Activated CD4-positive, alpha-beta T cell treated with anti-CD3 and anti-CD28 coated beads, Interleukin-2, amount 50 U/mL, for 24 hours (primary cell): ENCODE results near the gene MYBL2.

ENCODE experiments used
- DNase-seq, 2 donors: peaks; one replicate each; pipeline ENCODE4 v3.0.0-alpha.2; 2020; ENCODE audit warnings: low read depth in 1 of 2, low spot score in 1 of 2

The MYBL2 gene

DNA sequence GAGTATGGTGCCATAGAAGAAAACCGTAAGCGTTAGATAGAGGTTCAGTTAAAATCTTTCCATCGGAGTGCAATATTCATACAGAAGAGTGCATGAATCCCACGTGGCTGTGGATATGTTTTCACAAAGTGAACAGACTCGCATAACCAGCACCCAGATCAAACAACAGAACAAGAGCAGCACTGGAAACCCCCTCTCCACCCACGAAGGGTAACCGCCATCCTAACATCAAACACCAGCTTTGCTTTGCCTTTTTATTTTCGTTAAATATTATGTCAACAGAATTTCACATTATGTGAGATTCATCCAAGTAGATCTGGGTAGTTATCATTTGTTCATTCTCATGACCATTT lies 55.2 kb downstream of the MYBL2 start:
- peak; percentile 16 to 41 for DNase-seq

DNA sequence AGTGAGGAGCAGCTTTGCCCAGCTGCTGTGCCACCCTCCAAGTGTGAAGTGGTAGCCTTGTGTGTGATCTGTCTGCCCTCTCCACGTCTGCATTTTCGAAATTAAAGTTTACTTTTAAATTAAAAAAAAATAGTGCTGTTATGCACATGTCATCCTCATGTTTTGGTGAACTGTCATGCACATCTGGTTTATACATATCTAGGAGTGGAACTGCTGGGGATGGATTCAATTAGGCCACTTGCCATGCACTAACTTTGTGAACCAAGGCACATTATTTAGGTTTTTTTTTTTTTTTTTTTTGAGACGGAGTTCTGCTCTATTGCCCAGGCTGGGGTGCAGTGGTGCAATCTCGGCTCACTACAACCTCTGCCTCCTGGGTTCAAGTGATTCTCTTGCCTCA lies 56.3 kb downstream of the MYBL2 start:
- no peak for DNase-seq

DNA sequence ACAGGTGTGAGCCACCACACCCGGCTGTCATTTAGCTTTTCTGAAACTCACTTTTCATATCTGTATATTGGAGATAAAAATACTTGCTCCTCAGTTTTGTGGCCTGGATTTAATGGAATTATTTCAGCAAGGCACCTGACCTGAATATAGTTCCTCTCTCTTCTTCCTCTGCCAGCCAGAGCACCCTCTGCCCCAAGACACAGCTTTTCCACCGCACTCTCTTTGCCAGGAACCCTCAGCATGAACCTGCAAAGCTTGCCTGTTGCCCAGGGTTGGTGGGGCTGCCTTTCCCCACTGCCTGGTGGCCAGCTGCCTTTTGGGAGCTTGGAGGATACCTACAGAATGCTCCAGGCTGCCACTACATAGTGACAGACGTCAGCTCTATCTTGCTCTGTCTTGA lies 56.8 kb downstream of the MYBL2 start:
- DNase-seq = no peak

DNA sequence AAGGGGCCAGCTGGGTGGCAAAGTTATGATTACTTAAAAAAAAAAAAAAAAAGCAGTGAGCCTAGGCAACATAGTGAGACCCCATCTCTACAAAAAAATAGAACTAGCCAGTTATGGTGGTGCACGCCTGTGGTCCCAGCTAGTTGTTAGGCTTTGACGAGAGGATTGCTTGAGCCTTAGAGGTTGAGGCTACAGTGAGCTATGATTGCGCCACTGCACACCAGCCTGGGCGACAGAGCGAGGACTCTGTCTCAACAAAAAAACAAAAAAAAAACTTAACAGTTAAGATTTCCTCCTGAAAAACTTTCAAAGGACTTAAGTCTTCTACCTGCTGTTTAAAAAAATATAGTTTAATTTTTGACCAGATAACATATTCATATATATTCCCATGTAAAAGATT lies 57.5 kb downstream of the MYBL2 start:
- no peak for DNase-seq

DNA sequence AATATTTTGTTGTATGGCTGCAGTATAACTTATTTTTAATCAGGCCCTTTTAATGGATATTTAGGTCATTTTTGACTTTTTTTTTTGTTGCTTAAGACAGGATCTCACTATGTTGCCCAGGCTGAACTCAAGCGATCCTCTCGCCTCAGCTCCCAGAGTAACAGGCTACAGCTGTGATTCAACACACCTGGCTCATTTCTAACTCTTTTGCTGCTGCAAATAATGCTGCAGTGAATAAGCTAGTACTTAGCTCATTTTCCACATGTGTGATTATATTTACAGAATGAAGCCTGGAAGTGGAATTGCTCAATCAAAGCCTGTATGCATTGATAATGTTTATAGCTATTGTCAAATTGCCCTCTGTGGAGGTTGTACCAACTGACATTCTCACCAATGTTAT lies 58.8 kb downstream of the MYBL2 start:
- DNase-seq = no peak

DNA sequence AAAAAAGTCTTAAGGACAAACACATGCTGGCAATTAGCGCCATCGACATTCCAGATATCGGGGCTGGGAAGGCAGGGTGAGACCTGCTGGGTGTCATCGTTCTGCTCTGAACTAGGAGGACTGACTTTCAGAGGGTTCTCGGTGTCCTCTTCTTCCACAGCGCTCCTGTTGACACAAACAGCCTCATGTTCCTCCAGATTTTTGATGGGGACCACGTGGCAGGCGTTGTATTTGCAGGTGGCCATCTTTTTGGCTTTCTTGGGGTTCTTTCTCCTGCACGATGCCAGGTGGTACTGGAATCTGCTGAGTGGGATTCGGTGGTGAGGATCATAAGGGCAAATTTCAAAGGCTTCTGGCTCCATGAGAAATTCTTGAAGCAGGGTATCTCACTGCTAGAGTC lies 59.4 kb downstream of the MYBL2 start:
- DNase-seq = no peak

DNA sequence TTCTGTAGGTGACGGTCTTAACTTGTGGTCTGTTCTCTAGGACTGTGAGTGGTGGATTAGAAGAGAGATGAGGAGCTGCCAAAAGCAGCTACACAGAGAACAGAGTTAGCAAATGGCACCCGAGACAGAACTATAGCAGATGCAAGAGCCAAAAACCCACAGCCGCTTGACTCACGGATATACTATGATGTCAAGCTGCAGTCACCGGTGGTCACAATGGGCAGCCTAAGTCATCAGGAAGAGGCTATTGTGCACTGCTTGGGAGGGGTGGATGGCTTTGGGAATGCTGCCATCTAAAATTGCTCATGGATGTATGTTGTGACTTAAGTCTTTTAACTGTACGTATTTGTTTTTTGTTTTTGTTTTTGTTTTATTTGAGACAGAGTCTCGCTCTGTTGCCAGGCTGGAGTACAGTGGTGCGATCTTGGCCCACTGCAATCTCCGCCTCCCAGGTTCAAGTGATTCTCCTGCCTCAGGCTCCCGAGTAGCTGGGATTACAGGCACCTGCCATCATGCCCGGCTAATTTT lies 60.0 kb downstream of the MYBL2 start, which contains the start of gene GTSF1L:
Gene GTSF1L, minus strand, starts transcription at position 192 of the 528 bp plus-strand sequence. CDS start 308 bp downstream, outside the sequence.
- DNase-seq = no peak

DNA sequence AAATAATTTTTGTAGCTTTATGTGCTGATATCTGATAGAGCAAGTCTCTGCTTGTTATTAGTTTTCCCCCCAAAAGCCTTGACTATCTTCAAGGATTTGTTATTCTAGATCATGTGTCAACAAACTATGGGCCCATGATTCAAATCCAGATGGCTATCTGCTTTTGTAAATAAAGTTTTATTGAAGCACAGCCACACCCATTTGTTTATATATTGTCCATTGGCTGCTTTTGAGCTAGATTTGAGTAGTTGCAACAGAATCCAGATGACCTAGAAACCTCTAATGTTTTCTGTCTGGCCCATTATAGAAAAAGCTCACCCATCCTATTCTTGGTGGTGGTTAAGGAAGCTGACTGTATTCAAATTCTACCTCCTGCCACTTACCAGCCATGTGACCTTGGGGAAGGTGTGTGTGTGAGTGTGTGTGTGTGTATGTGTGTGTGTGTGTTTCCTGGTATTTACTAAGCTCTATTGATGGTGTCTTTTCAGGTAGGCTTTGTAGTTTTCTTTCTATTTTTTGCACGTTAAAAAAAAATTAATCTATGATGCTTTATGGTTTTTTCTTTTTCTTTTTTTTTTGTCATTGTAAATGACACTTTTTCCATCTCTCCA lies 61.2 kb downstream of the MYBL2 start:
- no peak for DNase-seq

DNA sequence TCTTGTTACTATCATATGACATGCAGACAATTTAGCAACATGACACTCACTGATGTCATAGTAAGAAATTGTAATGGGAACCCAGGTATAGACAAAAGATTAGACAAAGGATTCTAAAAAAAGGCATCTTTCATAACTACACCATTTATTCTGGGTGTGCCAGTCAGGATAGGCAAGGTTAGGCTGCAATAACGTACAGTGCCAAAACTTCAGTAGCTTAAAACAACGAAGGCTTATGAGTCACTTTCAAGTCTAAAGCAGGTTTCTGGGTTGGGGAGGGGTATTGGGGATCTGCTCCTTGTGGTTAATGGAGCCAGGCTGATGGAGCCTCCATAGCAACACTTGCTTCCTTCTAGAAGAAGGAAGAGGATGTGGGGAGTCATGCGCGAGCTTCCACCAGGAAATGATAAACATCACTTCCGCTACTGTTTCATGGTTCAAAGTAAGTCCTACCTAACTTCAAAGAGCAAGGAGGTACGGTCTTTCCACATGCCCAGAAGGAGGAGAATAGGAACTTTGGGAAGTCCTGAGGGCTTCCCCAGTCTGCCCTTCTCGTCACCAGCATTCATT lies 61.9 kb downstream of the MYBL2 start:
- DNase-seq = no peak

DNA sequence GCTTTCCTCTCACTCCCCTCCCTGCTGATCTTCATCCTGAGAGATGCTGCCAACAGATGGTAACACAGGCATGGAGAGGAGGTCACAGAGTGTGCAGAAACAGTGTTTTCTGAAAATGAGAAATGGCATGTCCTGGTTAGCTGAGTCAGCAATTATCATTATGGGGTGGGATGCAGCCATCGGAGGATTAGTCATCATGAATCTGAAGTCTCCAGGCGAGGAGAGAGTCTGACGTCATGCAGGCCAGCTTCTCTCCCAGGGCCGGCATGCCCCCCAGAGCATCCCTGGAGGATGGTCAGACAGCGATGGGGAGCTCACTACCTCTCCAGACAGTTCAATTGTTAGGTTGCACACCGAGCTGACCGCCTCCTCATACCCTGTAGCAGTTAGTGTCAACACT lies 64.6 kb downstream of the MYBL2 start:
- DNase-seq = no peak

DNA sequence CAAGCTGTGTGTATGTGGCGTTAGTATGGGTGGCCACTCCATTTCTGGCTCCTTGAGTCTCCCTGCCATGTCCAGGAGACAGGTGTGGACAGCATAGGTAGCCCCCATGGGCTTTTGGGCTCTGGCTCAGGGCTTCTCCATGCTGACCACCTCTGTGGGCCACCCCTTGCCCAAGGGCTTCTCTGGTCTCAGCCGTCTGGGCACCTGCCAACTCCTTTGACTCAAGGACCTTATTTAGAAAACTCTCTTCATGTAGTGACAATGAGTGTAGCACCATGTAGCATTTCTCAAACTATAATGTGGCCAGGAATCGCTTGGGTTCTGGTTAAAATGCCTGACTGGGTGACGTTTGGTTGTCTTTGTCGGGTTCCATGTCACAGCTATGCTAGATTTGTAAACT lies 65.0 kb downstream of the MYBL2 start:
- DNase-seq = no peak

DNA sequence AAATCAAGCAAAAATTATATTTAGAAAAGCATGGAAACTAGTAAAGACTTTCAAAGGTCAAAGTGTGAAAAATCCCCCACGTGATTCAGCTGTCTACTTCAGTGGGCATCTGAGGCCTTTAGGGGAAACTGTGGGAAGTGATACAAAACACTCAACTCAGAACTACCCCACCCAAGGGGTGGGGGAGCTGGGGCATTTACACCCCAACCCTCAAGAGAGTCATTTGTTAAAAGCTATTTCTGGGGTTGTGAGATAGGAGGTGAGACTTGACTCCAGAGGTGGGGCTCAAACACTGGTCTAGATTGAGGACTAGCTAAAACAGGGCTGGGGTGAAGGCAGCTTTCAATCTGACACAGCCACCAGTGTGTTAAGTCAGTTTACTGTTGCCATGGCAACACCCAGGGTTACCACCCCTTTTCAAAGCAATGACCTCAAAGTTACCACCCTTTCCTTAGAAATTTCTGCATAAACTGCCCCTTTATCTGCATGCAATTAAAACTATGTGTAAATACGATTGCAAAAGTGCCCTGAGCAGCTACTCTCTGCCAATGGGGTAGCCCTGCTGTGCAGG lies 69.8 kb downstream of the MYBL2 start:
- DNase-seq = no peak

DNA sequence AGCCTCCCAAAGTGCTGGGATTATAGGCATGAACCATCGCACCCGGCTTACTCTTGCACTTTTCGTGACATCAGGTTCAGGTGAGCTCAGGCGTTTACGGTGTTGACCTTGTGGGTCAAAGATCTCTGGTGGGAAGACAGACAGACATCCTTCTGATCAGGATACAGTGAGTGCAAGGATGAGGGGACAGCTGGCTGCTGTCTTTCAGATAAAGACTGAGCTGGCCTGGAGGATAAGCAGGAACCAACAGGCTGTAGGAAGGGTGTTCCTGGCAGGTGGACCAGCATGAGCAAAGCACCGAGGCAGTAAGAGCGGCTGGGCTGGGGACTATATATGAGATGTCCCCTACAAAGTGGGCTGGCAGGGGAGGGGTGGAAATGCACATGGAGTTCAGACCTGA lies 71.0 kb downstream of the MYBL2 start:
- DNase-seq = no peak

DNA sequence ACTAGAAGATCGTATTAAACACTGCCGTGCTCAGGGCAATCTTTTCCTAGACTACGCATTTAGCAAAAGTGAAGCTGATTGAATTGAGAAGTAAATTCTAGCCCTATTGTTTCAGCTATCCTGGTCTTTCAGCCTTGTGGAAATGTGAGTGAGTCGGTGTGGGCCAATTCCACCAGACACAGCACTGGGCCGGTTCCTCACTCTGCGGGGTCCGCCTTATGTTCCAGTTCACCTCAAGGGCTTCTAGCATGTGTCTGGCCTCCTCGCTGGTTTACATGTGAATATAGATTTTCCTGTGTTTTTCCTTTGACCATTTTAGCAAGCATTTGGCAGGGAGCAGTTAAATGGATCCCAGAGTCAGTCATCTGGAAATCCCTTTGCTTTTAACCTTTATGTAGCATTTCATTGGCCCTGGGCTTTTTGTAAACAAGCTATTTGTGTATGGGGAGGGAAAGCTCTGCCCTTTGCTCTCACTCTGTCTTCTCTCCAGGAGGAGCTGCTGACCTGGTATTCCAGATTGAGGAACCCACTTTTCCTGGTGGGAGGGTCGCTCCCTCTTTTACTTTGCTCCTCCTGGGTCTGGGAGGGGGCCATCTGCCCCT lies 72.3 kb downstream of the MYBL2 start:
- no peak for DNase-seq

DNA sequence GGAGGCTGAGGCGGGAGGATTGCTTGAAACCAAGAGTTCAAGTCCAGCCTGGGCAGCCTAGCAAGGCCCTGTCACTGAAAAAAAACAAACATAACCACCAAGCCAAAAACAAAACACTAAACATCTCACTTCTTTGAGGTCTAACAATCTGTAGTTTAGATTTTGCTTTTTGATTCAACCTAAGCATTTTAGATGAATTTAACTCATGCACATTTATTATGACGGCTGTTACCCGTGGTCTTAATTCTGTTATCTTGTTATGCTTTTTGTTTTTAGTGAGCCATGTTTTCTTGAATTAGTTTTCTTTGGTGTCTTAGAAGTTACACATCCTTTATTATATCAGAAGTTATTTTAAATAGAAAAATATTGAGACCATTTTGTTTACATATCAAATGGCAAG lies 73.7 kb downstream of the MYBL2 start:
- DNase-seq = no peak

DNA sequence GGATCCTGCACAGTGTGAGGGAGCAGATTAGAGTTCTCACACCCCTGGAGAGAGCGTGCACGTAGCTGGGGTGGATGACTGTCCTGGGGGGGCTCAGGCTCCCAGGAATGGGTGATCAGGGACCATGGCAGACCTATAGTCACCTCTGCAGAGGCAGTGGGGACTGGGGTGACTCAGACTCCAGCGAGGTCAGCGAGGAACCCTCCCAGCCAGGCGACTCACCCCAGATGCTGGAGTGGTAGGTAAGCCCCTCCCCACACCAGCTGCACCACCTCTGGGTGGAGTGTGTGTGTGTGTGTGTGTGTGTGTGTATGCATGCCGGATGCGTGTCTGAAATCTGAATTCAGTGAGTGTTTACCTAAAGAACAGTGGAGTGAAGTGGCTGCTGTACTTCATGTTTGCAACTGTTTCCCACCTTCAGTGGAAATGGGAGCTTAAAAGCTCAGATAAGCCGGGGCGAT lies 77.3 kb downstream of the MYBL2 start:
- DNase-seq = no peak

DNA sequence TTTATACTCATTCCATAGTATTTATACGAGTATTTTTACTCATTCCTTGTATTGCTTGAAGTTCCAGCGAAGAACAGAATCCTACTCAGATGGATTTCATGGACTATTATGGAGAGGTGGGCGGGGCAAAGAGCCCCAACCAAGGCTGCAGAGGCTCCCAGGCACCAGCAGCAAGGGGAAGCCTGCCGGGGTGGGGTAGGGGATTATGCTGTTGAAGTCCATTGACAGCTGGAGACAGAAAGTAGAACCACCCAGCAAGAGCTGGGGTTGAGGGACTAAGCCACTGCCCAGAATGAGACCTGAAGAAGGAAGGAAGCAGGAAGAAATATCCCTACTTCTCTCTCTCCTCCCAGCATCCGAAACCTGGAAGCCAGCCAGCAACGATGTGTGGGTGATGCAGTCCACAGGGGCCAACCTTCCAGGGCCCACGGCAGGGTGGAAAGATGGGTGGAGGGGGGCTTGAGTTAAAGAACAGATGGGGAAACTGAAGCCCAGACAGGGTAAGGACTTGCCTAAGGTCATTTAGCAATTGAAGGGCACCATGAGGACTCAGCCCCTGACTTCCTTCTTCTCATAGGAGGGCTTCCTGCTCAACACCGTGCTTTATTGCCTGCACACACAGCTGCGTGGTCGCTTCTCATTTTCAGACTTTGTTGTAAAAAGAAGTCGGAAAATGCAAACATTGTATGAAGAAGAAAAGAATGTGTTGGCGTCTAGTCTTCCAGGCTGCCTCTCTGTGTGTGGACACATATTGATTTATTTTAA lies 78.2 kb downstream of the MYBL2 start:
- DNase-seq = no peak

DNA sequence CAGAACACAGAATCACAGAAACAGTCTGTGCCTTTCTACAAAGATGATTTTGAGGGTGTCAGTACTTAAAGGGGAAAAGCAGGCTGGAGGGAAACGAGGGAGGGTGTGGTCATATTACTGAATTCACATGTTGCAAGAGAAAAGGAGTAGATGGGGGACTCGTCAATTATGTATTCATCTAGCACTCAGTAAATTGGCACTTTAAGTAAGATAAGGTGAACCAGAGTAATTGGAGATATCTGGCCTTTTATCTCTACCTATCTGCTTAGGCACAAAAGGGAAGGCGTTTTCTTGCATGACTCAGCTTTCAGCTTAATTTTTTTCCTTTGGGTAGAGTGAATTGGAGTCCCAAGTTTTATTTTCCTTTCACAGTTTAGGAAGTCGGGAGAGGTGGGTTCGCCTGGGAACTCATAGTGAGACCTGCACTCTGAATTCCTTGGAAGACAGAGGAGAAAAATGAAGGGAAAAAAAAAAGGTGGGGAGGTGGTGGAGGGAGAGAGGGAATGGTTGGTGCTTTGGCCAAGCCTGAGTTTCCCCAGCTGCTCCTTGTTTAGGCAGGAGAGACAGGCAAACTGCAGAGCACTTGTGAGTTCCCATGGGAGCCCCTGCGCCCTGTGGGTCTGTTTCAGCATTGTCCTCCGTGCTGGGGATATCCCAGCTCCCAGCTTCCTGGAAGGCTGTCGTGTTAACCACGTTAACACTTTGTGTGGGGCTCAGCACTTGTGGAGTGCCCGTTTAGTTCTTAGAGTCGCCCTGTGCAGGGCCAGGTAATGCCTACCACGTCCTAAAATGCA lies 79.6 kb downstream of the MYBL2 start:
- DNase-seq = no peak

DNA sequence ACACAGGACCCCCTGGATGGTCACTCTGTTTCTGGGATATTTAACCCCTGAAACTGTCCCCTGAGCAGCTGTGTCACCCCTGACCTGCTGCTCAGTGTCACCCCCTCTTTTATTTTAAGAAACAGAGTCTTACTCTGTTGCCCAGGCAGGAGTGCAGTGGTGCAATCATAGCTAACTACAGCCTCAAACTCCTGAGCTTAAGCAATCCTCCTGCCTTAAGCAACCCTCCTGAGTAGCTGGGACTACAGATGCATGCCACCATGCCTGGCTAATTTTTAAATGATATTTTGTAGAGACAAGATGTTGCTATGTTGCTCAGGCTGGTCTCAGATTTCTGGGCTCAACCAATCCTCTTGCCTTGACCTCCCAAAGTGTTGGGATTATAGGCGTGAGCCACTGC lies 81.4 kb downstream of the MYBL2 start:
- no peak for DNase-seq

DNA sequence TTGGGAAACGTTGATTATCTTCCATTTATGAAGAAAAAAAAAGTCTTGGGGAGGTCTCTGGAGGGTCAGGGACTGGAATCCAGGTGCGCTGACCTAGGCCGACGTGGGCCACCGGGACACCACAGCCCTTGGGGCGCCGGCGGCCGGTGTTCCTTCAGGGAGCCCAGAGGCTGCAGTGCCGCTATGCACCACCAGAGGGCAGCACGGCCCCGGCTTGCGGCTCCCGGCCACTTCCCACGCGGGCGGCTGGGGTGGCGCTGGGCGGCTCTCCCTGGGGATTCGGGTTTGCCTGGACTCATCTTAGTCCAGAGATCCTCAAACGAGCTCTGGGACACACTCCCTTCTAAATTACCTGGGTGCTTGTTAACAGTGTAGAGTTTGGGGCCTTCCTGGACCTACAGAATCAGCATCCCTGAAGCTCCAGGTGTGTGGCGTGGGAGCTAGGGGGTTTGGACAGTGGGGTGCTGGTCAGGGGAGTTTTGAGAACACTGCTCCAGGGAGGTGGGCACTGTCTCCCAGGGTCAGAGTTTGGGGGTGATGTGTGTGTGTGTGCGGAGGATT lies 82.9 kb downstream of the MYBL2 start:
- DNase-seq = peak; percentile 78 to 84
